GM18858 (cell line): ENCODE results near the gene ABCC1.
A peak's percentile ranks its signal among the peaks of the same experiment; 100 is the strongest.
"Not testable (repeated sequence)": the region's sequence is repeated elsewhere in the genome, so short reads cannot be mapped to it uniquely, and the experiment has no call there.

ENCODE experiments used
- ATAC-seq: cut with Tn5 transposase; IDR thresholded peaks from one replicate; pipeline ENCODE4 v1.9.1; 2021; ENCODE audit not compliant: unreplicated experiment

Gene ABCC1

GRCh38 chr16:15949210-15950160, at the start of gene ABCC1:
TSS of gene ABCC1 (plus strand) at chr16:15949616. CDS start at chr16:15949752, 136 bp downstream.
- no peak for ATAC-seq

- ATAC-seq = no peak
These were observed 49.1 kb upstream of the ABCC1 start for GRCh38 chr16:15900357-15900756.

GRCh38 chr16:15900901-15901500, 48.4 kb upstream of the ABCC1 start:
- ATAC-seq = no peak

GRCh38 chr16:15903960-15904359, 45.5 kb upstream of the ABCC1 start:
- no peak for ATAC-seq

GRCh38 chr16:15906439-15906838, 43.0 kb upstream of the ABCC1 start:
- ATAC-seq = no peak

- ATAC-seq = peak; percentile 97
These were observed 41.4 kb upstream of the ABCC1 start for GRCh38 chr16:15907863-15908478.

GRCh38 chr16:15911198-15911597, 38.2 kb upstream of the ABCC1 start:
- no peak for ATAC-seq

GRCh38 chr16:15913046-15913698, 36.2 kb upstream of the ABCC1 start:
- no peak for ATAC-seq

GRCh38 chr16:15915555-15916081, 33.8 kb upstream of the ABCC1 start:
- ATAC-seq = no peak

- no peak for ATAC-seq
These were observed 33.1 kb upstream of the ABCC1 start for GRCh38 chr16:15916323-15916722.

- ATAC-seq = not testable (repeated sequence)
These were observed 31.1 kb upstream of the ABCC1 start for GRCh38 chr16:15918314-15918713.

GRCh38 chr16:15919331-15919730, 30.1 kb upstream of the ABCC1 start:
- no peak for ATAC-seq

GRCh38 chr16:15924996-15925395, 24.4 kb upstream of the ABCC1 start:
- no peak for ATAC-seq

- no peak for ATAC-seq
These were observed 23.8 kb upstream of the ABCC1 start for GRCh38 chr16:15925631-15926030.

- no peak for ATAC-seq
These were observed 20.9 kb upstream of the ABCC1 start for GRCh38 chr16:15928261-15929104.

- no peak for ATAC-seq
These were observed 16.5 kb upstream of the ABCC1 start for GRCh38 chr16:15932939-15933338.

GRCh38 chr16:15933781-15934180, 15.6 kb upstream of the ABCC1 start:
- ATAC-seq = no peak

- ATAC-seq = no peak
These were observed 14.4 kb upstream of the ABCC1 start for GRCh38 chr16:15934991-15935390.

- ATAC-seq = not testable (repeated sequence)
These were observed 12.6 kb upstream of the ABCC1 start for GRCh38 chr16:15936809-15937208.
